B cell (primary cell): ENCODE results near the gene WDR64.

Experiments
- CTCF ChIP-seq: fragments of 200-600 bp; IDR thresholded peaks from one replicate; pipeline ENCODE4 v1.8.0; 2022; ENCODE audit warnings: antibody characterized with exemption, mild to moderate bottlenecking
- EZH2 ChIP-seq: IDR thresholded peaks from 2 replicates; pipeline ENCODE4 v1.6.1; 2012; ENCODE audit warnings: borderline replicate concordance, low read depth, mild to moderate bottlenecking, moderate library complexity, low read length; ENCODE audit not compliant: insufficient read depth, poor library complexity, severe bottlenecking

GRCh38 chr1:241772932-241773500 is 120.9 kb downstream of the WDR64 start:
- TF ChIP-seq CTCF: no peak
- no peak for TF ChIP-seq EZH2
